Prostate gland (tissue), 2 donors: ENCODE results near the gene PARP9. TPM values are rescaled to one million over a fixed set of nuclear protein-coding genes. Genes with fewer than 3 reads are reported as not detected.

Source experiments
- DNase-seq: peaks from one replicate; pipeline ENCODE4 v3.0.0-alpha.2; 2019; ENCODE audit warnings: low spot score
- H3K27ac ChIP-seq, 2 donors: fragments of 200-600 bp; sonication (generic); 2 replicates each; pipeline ENCODE4 v1.5.1; 2017 to 2019
- H3K27me3 ChIP-seq: fragments of 200-600 bp; sonication (generic); replicated peaks from 2 replicates; pipeline ENCODE4 v1.5.1; 2019; ENCODE audit not compliant: insufficient read depth
- H3K36me3 ChIP-seq, 2 donors: fragments of 200-600 bp; sonication (generic); 1 replicate in 1 of 2; 2 replicates in 1 of 2; pipeline versions ENCODE4 v1.5.1 to v1.8.1; 2017 to 2019
- H3K4me1 ChIP-seq: fragments of 200-600 bp; sonication (generic); replicated peaks from 2 replicates; pipeline ENCODE4 v1.5.1; 2019
- H3K4me3 ChIP-seq, 2 donors: fragments of 200-600 bp; sonication (generic); 2 replicates each; pipeline ENCODE4 v1.5.1; 2017 to 2019
- H3K9me3 ChIP-seq: fragments of 200-600 bp; sonication (generic); 2 replicates; pipeline ENCODE4 v1.5.1; 2017
- CTCF ChIP-seq, 4 experiments: fragments of 200-600 bp in 2 of 4; fragments of 450-650 bp in 2 of 4; sonication (generic) in 2 of 4; IDR thresholded peaks; 1 replicate in 3 of 4; 2 replicates in 1 of 4; pipeline ENCODE4 v1.5.1; 2016 to 2019; ENCODE audit warnings: antibody characterized with exemption in 4 of 4, mild to moderate bottlenecking in 2 of 4, moderate library complexity in 2 of 4
- POLR2A ChIP-seq: fragments of 450-650 bp; IDR thresholded peaks from one replicate; pipeline ENCODE4 v1.6.1; 2016; ENCODE audit warnings: antibody characterized with exemption, mild to moderate bottlenecking
- POLR2AphosphoS5 ChIP-seq: sonication (generic); formaldehyde crosslinking; IDR thresholded peaks from one replicate; pipeline ENCODE4 v1.6.1; 2017; ENCODE audit warnings: antibody characterized with exemption
- WGBS: methylation state at CpG from one replicate; pipeline ENCODE4 v1.1.5; 2018; 5-methylcytosine and 5-hydroxymethylcytosine counted together
- intact Hi-C: fragments of 100-400 bp; cut with DNase I; formaldehyde crosslinking; loops from one replicate; pipeline ENCODE4 v1.14.2; 2022
- total RNA-seq, 2 donors: library from RNA; depleted of rRNA; stranded (reverse); fragments of >200 nt; gene quantifications; one replicate each; pipeline ENCODE4 v1.1.0, GENCODE V29; 2016

Gene PARP9
- total RNA-seq, 2 donors from 2014 or later = 30.4 to 41.7 TPM

- peak overlapping the region; percentile 76 to 78 for H3K4me3 ChIP-seq
- WGBS = 32% methylated on average over 5 of the region's 5 CpGs
- H3K4me1 ChIP-seq = peaks cover 7% of the 10 kb centered on the region
- TF ChIP-seq POLR2A (no peak), CTCF (IDR thresholded peaks at IDR 0.05) (no peak), POLR2AphosphoS5 (no peak)
- H3K36me3 ChIP-seq = peaks cover 0 to 5% of the 10 kb centered on the region in 2 donors
- H3K9me3 ChIP-seq = no peaks in the 10 kb centered on the region
- H3K27me3 ChIP-seq = no peaks in the 10 kb centered on the region
- DNase-seq = peak; percentile 5
- intact Hi-C loops = loop anchor here (5.0 kb wide), 1 partner anchor 234 kb away; the partner anchor contains the start of gene SLC49A4
- H3K27ac ChIP-seq = peak overlapping the region; percentile 96
Measured at GRCh38 chr3:122563717-122564025, 429 bp downstream of the PARP9 start.

GRCh38 chr3:122562923-122563716, 980 bp downstream of the PARP9 start:
- TF ChIP-seq POLR2A (no peak), POLR2AphosphoS5 (no peak), CTCF (IDR thresholded peaks at IDR 0.05) (no peak)
- peaks cover 0 to 7% of the 10 kb centered on the region in 2 donors for H3K36me3 ChIP-seq
- no peaks in the 10 kb centered on the region for H3K9me3 ChIP-seq
- peaks cover 7% of the 10 kb centered on the region for H3K4me1 ChIP-seq
- DNase-seq = no peak
- peak overlapping the region; percentile 96 for H3K27ac ChIP-seq
- 50% methylated on average over 5 of the region's 5 CpGs for WGBS
- intact Hi-C loops = loop anchor here (5.0 kb wide), 1 partner anchor 234 kb away; the partner anchor contains the start of gene SLC49A4
- no peaks in the 10 kb centered on the region for H3K27me3 ChIP-seq
- H3K4me3 ChIP-seq = peak overlapping the region; percentile 76 to 78

DNA sequence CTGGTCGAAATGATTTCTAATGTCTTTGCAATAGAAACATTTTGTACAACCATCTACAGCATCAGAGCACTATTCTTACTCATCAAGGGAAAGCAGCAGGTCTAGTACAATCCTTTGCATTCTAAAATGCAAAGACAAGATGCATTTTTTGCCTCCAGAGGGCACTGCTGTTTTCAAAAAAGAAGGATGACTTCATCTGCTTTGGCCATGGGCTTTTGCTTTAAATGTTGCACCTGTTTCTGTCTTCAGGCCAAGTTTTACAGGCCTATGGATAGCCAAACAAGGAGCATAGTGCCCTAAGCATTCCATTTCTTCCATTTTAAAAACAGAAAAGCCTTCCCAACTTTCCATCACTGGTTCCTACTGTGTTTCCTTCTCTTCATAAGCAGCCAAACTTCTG, 3.4 kb downstream of the PARP9 start:
- Histone ChIP-seq H3K36me3 (peaks cover 0 to 7% of the 10 kb centered on the region in 2 donors), H3K27me3 (no peaks in the 10 kb centered on the region), H3K9me3 (no peaks in the 10 kb centered on the region), H3K4me3 (no peak overlapping the region), H3K4me1 (peaks cover 7% of the 10 kb centered on the region), H3K27ac (no peak overlapping the region)
- no peak for TF ChIP-seq POLR2A
- TF ChIP-seq CTCF (IDR thresholded peaks at IDR 0.05) = peak; percentile 31 to 79 (median 63)
- TF ChIP-seq POLR2AphosphoS5 = peak; percentile 73
- DNase-seq = peak; percentile 67
- intact Hi-C loops = loop anchor here (2.0 to 5.0 kb wide), 2 partner anchors 118 to 237 kb away; partner anchors contain the start of gene SLC49A4
- 95% methylated on average over 1 of the region's 1 CpG for WGBS

DNA sequence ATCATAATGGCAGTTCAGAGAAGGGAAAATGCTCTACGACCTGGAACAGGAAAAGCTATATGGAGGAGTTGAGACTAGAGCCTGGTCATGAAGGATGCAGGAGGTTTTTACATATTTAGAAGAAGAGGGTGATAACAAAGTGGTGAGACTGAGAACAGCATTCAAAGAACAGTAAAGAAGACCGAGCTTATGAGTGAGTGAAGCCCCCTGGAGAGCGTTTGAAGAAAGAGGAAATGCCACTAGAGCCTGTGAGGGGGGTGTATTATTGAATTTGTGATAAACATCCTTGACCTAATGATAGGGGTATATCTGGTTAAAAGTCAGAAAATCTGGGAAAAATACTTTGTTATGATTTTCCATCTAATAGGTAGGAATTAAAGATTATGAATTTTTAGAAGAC, 4.2 kb downstream of the PARP9 start:
- H3K27ac ChIP-seq = no peak overlapping the region
- TF ChIP-seq CTCF (IDR thresholded peaks at IDR 0.05) (no peak), POLR2AphosphoS5 (no peak), POLR2A (no peak)
- intact Hi-C loops = loop anchor here (2.0 to 5.0 kb wide), 2 partner anchors 119 to 237 kb away; partner anchors contain the start of gene SLC49A4
- no peaks in the 10 kb centered on the region for H3K9me3 ChIP-seq
- H3K4me1 ChIP-seq = peaks cover 7% of the 10 kb centered on the region
- DNase-seq = no peak
- 87% methylated on average over 3 of the region's 3 CpGs for WGBS
- H3K27me3 ChIP-seq = no peaks in the 10 kb centered on the region
- peaks cover 5 to 12% of the 10 kb centered on the region in 2 donors for H3K36me3 ChIP-seq
- no peak overlapping the region for H3K4me3 ChIP-seq

- 94% methylated on average over 6 of the region's 6 CpGs for WGBS
- intact Hi-C loops = no loop called here
Measured at GRCh38 chr3:122558605-122559004, 5.5 kb downstream of the PARP9 start.

More at GRCh38 chr3:122558605-122559004, 5.5 kb downstream of the PARP9 start:
- no peaks in the 10 kb centered on the region for H3K9me3 ChIP-seq
- peaks cover 7% of the 10 kb centered on the region for H3K4me1 ChIP-seq
- no peak overlapping the region for H3K4me3 ChIP-seq
- no peak for TF ChIP-seq POLR2A
- H3K27ac ChIP-seq = no peak overlapping the region
- DNase-seq = no peak
- H3K27me3 ChIP-seq = no peaks in the 10 kb centered on the region
- peaks cover 5 to 12% of the 10 kb centered on the region in 2 donors for H3K36me3 ChIP-seq
